Stimulated activated CD4-positive, alpha-beta T cell treated with anti-CD3 and anti-CD28 coated beads, Interleukin-4, amount 100 ng/mL, for 4 hours (primary cell): Measurements from ENCODE around the gene KIFBP.
A peak's percentile ranks its signal among the peaks of the same experiment; 100 is the strongest.
"Not testable (repeated sequence)": the region's sequence is repeated elsewhere in the genome, so short reads cannot be mapped to it uniquely, and the experiment has no call there.

Experiments used
- DNase-seq, 2 experiments: peaks; one replicate each; pipeline ENCODE4 v3.0.0-alpha.2; 2020

Gene KIFBP

GRCh38 chr10:68988530-68989316, at the start of gene KIFBP:
Gene KIFBP (plus strand): TSS chr10:68988803. CDS start chr10:68988833, 30 bp downstream.
- DNase-seq: peak; percentile 64 to 75

DNA sequence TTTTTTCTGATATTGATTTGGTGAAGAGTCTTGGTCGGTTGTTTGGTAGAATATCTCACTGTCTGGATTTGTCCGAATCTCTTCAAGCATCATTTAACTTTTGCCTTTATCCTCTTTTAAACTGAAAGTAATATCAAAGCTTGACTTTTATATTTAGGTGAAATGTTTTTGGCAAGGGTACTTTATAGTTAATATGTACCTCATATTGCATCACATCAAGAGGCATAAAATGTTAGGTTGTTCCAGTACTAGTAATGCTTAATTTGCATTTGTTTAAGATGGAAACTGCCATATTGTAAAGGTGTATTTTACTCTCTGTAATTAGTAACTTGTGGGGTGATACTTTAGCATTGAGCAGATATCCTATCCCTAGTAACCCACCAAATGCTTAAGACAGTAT, 49.7 kb upstream of the KIFBP start:
- DNase-seq: no peak

DNA sequence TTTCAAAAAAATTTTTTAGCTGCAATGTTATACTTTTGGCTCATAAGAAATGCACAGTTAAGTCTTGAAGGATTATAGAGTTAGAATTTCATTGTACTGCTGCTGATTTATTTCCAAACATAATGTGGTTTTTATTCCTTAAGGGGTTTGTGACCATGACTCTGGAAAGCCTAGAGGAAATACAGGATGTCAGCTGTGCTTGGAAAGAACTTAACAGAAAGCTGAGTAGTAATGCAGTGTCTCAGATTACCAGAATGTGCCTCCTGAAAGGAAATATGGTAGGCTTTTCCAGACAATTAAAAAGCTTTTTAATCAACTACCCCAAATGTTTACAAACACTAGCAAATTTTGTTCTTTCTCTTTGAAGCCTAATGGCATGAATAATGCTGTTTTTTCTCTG, 47.7 kb upstream of the KIFBP start:
- not testable (repeated sequence) for DNase-seq

- DNase-seq: no peak
Measured at GRCh38 chr10:68950598-68950997, 38.0 kb upstream of the KIFBP start.

DNA sequence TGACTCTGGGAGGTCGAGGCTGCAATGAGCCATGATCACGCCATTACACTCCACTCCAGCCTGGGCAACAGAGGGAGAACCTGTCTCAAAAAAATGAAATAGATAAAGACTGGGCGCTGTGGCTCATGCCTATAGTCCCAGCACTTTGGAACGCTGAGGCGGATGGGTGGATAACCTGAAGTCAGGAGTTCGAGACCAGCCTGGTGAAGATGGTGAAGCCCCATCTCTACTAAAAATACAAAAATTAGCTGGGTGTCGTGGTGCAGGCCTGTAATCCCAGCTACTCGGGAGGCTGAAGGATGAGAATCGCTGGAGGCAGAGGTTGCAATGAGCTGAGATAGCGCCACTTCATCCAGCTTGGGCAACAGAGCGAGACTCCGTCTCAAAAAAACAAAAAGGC, 33.7 kb upstream of the KIFBP start:
- DNase-seq: no peak

- peak in 1 of 2 experiments; percentile 15 for DNase-seq
Measured at GRCh38 chr10:68955355-68955831, 33.2 kb upstream of the KIFBP start.

GRCh38 chr10:68955832-68956532, 32.6 kb upstream of the KIFBP start, which contains the start of gene DDX21:
Gene DDX21 (plus strand): TSS chr10:68956170. CDS start chr10:68956226, 56 bp downstream.
- DNase-seq: peak; percentile 79 to 93

DNA sequence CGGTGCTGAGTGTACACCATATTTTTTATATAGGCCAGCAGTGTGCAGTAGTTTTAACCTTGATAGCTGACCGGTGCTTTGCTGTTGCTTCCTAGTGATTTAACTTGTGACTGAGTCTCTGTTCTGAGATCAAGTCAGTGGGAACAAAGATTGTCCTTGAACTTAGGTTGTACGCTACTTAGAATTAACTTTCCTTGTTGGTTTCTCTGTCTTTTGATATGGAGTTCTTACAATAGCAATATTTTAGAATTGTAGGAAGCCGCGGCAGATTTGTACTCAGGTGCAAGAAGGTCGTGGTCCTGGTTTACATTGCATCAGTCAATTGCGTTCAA, 31.4 kb upstream of the KIFBP start:
- DNase-seq: no peak

- DNase-seq: no peak
Measured at GRCh38 chr10:68957654-68958053, 30.9 kb upstream of the KIFBP start.

DNA sequence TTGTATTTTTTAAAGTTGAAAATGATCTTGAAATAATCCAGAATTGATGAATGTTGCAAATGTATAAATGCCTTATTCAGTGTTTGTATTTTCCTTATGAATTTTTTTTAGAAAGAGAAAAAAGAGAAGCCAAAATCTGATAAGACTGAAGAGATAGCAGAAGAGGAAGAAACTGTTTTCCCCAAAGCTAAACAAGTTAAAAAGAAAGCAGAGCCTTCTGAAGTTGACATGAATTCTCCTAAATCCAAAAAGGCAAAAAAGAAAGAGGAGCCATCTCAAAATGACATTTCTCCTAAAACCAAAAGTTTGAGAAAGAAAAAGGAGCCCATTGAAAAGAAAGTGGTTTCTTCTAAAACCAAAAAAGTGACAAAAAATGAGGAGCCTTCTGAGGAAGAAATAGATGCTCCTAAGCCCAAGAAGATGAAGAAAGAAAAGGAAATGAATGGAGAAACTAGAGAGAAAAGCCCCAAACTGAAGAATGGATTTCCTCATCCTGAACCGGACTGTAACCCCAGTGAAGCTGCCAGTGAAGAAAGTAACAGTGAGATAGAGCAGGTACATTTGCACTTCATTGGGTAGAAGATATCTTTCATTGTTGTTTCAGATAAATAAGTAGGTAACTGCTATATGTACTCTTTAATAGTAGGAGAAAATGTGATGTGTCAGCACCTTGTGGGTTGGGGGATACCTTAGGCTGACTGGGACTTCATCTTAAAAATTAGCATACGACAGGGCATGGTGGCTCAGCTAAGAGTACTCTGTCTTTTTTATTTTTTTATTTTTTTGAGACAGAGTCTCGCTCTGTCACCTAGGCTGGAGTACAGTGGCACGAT, 28.7 kb upstream of the KIFBP start:
- DNase-seq: no peak

GRCh38 chr10:68963151-68963550, 25.5 kb upstream of the KIFBP start:
- DNase-seq: no peak

GRCh38 chr10:68973975-68974374, 14.6 kb upstream of the KIFBP start:
- no peak for DNase-seq

- DNase-seq: not testable (repeated sequence)
Measured at GRCh38 chr10:68975936-68976473, 12.6 kb upstream of the KIFBP start.

DNA sequence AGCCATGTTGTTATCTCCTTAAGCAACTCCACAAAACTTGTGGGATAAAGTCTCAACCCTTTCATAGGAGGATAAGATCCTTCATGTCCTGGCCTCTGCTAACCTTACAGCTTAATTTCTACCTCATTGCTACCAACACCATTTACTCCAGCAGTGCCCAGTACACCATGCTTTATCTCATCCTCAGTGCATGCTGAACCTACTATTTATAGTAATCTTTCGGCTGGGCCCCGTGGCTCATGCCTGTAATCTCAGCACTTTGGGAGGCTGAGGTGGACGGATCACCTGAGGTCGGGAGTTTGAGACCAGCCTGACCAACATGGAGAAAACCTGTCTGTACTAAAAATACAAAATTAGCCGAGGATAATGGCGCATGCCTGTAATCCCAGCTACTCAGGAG, 8.9 kb upstream of the KIFBP start:
- DNase-seq: not testable (repeated sequence)

GRCh38 chr10:68981074-68981473, 7.5 kb upstream of the KIFBP start:
- DNase-seq: no peak

- no peak for DNase-seq
Measured at GRCh38 chr10:68982389-68982788, 6.2 kb upstream of the KIFBP start.

DNA sequence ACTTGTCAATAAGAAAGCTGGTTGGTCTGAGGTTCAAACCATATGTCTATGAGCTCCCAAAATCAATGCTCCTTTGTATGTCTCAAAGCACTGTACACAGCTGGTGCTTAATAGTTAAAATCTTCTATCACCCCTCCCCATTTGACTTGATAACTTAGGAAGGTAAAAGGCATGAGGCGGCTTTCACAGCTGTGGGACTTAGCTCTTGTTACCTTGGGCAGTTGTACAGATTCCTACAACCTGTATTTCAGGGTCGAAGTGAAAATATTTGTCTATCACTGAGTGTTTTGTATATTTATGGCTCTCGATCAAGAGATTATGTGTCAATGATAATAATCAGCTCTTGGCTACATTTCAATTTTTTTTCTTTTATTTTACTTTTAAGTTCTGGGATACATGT, 992 bp upstream of the KIFBP start:
- no peak for DNase-seq

- DNase-seq: no peak
Measured at GRCh38 chr10:68989317-68989990, 851 bp downstream of the KIFBP start.

- no peak for DNase-seq
Measured at GRCh38 chr10:68992636-68993440, 4.2 kb downstream of the KIFBP start.

DNA sequence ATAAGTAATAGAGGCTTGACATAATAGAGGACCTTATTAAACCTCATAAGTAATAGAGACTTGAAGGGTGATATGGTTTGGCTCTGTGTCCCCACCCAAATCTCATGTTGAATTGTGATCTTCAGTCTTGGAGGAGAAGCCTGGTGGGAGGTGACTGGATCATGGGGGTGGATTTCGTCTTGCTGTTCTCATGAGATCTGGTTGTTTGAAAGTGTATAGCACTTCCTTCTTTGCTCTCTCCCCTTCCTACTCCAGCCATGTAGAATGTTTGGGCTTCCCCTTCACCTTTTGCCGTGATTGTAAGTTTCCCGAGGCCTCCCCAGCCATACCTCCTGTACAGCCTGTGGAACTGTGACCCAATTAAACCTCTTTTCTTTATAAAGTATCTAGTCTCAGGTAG, 8.6 kb downstream of the KIFBP start:
- no peak for DNase-seq

GRCh38 chr10:69004821-69005220, 16.2 kb downstream of the KIFBP start:
- DNase-seq: no peak
